Thoracic aorta (tissue), 2 donors: ENCODE measurements around the gene ATP8B3. TPM values are rescaled to one million over a fixed set of nuclear protein-coding genes. Genes with fewer than 3 reads are reported as not detected.

Experiments
- ATAC-seq: fragments of 150-250 bp; one replicate; pipeline ENCODE4 v1.8.0; 2017; ENCODE audit warnings: low read depth; ENCODE audit not compliant: insufficient number of reproducible peaks, low FRiP score
- DNase-seq: peaks from one replicate; pipeline ENCODE4 v3.0.0-alpha.2; 2020; ENCODE audit warnings: low spot score
- H3K27ac ChIP-seq, 2 donors: fragments of 200-600 bp; sonication (generic); 1 replicate in 1 of 2; 2 replicates in 1 of 2; pipeline ENCODE4 v1.5.1; 2016; ENCODE audit warnings: mild to moderate bottlenecking in 2 of 2, moderate library complexity in 2 of 2
- H3K27me3 ChIP-seq: fragments of 200-600 bp; sonication (generic); replicated peaks from 2 replicates; pipeline ENCODE4 v1.6.0; 2016; ENCODE audit warnings: mild to moderate bottlenecking; ENCODE audit not compliant: insufficient read depth
- H3K36me3 ChIP-seq: fragments of 200-600 bp; sonication (generic); one replicate; pipeline ENCODE4 v1.5.1; 2016
- H3K4me1 ChIP-seq, 2 donors: fragments of 200-600 bp; sonication (generic); 1 replicate in 1 of 2; 2 replicates in 1 of 2; pipeline versions ENCODE4 v1.5.1 to v1.6.0; 2016; ENCODE audit warnings: low read depth in 2 of 2, mild to moderate bottlenecking in 1 of 2; ENCODE audit not compliant: control insufficient read depth in 1 of 2
- H3K4me3 ChIP-seq: fragments of 200-600 bp; sonication (generic); 2 replicates; pipeline ENCODE4 v1.5.1; 2016; ENCODE audit warnings: mild to moderate bottlenecking
- H3K9me3 ChIP-seq: fragments of 200-600 bp; sonication (generic); 2 replicates; pipeline ENCODE4 v1.5.1; 2016
- CTCF ChIP-seq: fragments of 200-600 bp; sonication (generic); IDR thresholded peaks from one replicate; pipeline ENCODE4 v1.5.1; 2019; ENCODE audit warnings: antibody characterized with exemption
- total RNA-seq, 2 donors: library from RNA; depleted of rRNA; stranded (reverse); fragments of >200 nt; gene quantifications; one replicate each; pipeline versions ENCODE4 v1.1.0 to v1.2.3, GENCODE V29; 2016

ATP8B3 gene
- total RNA-seq, 2 donors from 2014 or later: 0.21 to 1.4 TPM

- TF ChIP-seq CTCF: no peak
- ATAC-seq (no peak), DNase-seq (no peak)
- Histone ChIP-seq H3K36me3 (no peaks in the 10 kb centered on the region), H3K9me3 (no peaks in the 10 kb centered on the region), H3K27me3 (peaks cover 12% of the 10 kb centered on the region), H3K27ac (no peak overlapping the region), H3K4me1 (peaks cover 0 to 10% of the 10 kb centered on the region in 2 donors), H3K4me3 (no peak overlapping the region)
Observed at GRCh38 chr19:1756264-1756663, 55.8 kb downstream of the ATP8B3 start.

DNA sequence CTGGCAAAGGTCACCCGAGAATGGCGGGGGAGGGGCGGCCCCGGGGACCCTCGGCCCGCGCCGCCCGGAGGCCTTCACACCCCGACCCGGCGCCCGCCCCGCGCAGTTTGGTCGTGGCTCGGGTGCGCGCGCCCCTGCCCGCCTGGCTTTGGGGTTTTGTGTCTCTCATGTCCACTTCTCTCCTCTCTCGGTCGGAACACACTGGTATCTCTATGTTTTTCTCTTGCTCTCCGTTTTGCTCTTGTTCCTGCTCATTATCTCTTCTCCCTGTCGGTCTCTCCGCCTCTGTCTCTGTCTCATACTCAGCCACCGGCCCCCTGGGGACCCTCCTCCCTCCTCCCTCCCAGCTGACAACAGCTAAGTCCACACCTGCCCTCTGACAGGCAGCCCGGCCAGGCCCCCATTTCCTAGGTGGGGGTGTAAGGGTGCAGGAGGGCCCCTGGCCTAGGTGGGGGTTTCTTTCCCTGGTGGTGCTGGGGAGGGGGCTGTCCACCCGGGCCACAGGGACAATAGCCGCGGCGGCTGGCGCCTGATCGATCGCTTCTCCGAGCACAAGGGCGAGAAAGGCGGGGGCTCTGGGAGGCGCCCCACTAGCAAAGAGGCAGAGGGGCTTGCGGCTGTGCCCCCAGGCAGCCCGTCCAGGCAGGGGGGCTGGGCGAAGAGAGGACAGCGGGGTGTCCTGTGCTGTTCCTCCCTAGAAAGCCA is 56.5 kb downstream of the ATP8B3 start:
- ATAC-seq: no peak
- no peak for TF ChIP-seq CTCF
- DNase-seq: no peak
- Histone ChIP-seq H3K4me1 (peaks cover 0 to 10% of the 10 kb centered on the region in 2 donors), H3K9me3 (no peaks in the 10 kb centered on the region), H3K36me3 (no peaks in the 10 kb centered on the region), H3K27ac (no peak overlapping the region), H3K27me3 (peaks cover 12% of the 10 kb centered on the region), H3K4me3 (no peak overlapping the region)

DNA sequence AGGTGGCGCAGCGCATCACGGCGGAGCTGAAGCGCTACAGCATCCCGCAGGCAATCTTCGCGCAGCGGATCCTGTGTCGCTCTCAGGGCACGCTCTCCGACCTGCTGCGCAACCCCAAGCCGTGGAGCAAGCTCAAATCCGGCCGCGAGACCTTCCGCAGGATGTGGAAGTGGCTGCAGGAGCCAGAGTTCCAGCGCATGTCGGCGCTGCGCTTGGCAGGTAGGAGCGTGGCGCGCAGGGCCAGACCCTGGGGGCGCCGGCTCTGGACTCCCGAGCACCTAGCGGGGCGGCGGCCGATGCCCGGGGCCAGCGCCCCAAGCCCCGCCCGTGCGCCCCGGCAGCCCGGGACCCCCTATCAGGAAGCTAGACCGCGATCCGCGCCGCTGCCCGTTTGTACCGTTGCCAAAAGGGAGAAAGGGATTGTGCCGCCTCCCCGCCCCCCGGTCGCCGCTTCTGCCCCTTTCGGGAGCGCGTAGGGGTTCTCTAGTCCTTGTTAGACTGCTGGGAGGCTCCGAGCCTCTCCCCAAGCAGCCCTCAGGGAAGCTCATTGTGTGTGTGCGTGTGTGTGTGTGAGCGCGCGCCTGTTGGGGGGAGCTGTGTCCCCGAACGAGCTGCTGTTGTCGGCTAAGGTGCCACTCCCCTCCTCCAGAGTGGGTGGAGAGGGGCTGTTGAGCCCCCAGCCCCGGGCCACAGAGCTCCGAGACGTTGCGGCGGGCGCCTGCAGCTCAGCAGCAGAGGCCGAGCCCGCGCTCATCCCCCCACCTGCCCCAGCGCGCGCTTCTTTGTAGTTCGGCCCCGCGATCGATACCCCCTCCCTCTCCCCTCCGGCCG is 57.2 kb downstream of the ATP8B3 start:
- DNase-seq (no peak), ATAC-seq (no peak)
- Histone ChIP-seq H3K9me3 (no peaks in the 10 kb centered on the region), H3K36me3 (no peaks in the 10 kb centered on the region), H3K4me3 (no peak overlapping the region), H3K27me3 (peaks cover 12% of the 10 kb centered on the region), H3K4me1 (peaks cover 2 to 17% of the 10 kb centered on the region in 2 donors), H3K27ac (no peak overlapping the region)
- TF ChIP-seq CTCF: no peak

DNA sequence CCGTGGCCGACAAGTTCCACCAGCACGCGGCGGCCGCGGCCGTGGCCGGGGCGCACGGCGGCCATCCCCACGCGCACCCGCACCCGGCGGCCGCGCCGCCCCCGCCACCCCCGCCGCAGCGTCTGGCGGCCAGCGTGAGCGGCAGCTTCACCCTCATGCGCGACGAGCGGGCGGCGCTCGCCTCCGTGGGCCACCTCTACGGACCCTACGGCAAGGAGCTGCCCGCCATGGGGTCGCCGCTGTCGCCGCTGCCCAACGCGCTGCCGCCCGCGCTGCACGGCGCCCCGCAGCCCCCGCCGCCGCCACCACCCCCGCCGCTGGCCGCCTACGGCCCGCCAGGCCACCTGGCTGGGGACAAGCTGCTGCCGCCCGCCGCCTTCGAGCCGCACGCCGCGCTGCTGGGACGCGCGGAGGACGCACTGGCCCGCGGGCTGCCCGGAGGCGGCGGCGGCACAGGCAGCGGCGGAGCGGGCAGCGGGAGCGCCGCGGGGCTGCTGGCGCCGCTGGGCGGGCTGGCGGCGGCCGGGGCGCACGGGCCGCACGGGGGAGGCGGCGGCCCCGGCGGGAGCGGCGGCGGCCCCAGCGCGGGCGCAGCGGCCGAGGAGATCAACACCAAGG is 57.9 kb downstream of the ATP8B3 start:
- no peak for TF ChIP-seq CTCF
- Histone ChIP-seq H3K27ac (no peak overlapping the region), H3K4me1 (peaks cover 9 to 24% of the 10 kb centered on the region in 2 donors)

More for the DNA sequence above, 57.9 kb downstream of the ATP8B3 start:
- DNase-seq (no peak), ATAC-seq (no peak)
- Histone ChIP-seq H3K4me3 (no peak overlapping the region), H3K36me3 (no peaks in the 10 kb centered on the region), H3K27me3 (peaks cover 12% of the 10 kb centered on the region), H3K9me3 (no peaks in the 10 kb centered on the region)
